Tibial artery (tissue), 4 donors: ENCODE results near the gene REEP1.

Experiments
- DNase-seq, 2 donors: peaks; one replicate each; pipeline ENCODE4 v3.0.0-alpha.2; 2019
- H3K27ac ChIP-seq, 2 donors: fragments of 200-600 bp; sonication (generic) in 1 of 2; 1 replicate in 1 of 2; 2 replicates in 1 of 2; pipeline ENCODE4 v1.5.1; 2018 to 2019; ENCODE audit warnings: mild to moderate bottlenecking in 1 of 2
- H3K27me3 ChIP-seq, 2 donors: fragments of 200-600 bp; sonication (generic) in 1 of 2; one replicate each; pipeline versions ENCODE4 v1.5.1 to v1.6.0; 2016 to 2019
- H3K36me3 ChIP-seq, 3 donors: fragments of 200-600 bp; sonication (generic) in 2 of 3; one replicate each; pipeline ENCODE4 v1.5.1; 2016 to 2019; ENCODE audit warnings: mild to moderate bottlenecking in 2 of 3
- H3K4me1 ChIP-seq, 4 donors: fragments of 200-600 bp; sonication (generic) in 2 of 4; 1 replicate in 3 of 4; 2 replicates in 1 of 4; pipeline ENCODE4 v1.5.1; 2016 to 2019
- H3K4me3 ChIP-seq, 2 donors: fragments of 200-600 bp; sonication (generic) in 1 of 2; 1 replicate in 1 of 2; 2 replicates in 1 of 2; pipeline ENCODE4 v1.5.1; 2018 to 2019; ENCODE audit warnings: mild to moderate bottlenecking in 2 of 2
- H3K9me3 ChIP-seq, 3 donors: fragments of 200-600 bp; sonication (generic) in 1 of 3; one replicate each; pipeline ENCODE4 v1.5.1; 2016 to 2019
- CTCF ChIP-seq, 2 experiments: fragments of 200-600 bp in 1 of 2; fragments of 450-650 bp in 1 of 2; IDR thresholded peaks; one replicate each; pipeline ENCODE4 v1.5.1; 2017 to 2019; ENCODE audit warnings: antibody characterized with exemption in 2 of 2, mild to moderate bottlenecking in 1 of 2, moderate library complexity in 1 of 2
- intact Hi-C: fragments of 100-400 bp; cut with DNase I; formaldehyde crosslinking; loops from one replicate; pipeline ENCODE4 v1.15.0; 2023; ENCODE audit warnings: low total_unique reads

The REEP1 gene

DNA sequence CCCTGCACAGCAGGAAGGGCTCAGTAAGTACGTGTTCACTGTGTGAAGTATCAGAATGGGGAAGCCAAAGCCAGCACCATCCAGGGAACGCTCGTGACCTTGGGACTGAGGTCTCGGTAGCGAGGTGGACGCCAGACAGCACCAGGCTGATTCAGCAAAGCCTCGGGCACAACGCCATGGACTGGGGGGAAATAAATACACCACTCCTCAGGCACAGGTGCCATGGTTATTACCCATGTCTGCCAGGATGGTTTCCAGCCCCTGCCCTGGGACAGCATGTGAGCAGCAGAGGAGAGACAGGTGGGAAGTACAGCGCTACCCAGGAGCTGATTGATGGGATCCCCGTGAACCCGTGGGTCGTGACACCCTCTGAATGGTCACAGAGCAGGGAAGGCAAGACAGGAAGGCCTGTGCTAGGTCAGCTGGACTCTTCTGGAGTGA lies 53.0 kb downstream of the REEP1 start:
- intact Hi-C loops, result no loop called here
- peak overlapping the region in 1 of 2 donors; percentile 53 for H3K27ac ChIP-seq
- peaks cover 0 to 52% (median 32%) of the 10 kb centered on the region in 4 donors for H3K4me1 ChIP-seq

GRCh38 chr2:86283411-86284030 lies 53.9 kb downstream of the REEP1 start:
- Histone ChIP-seq H3K36me3 (peaks cover 0 to under 1% (median 0%) of the 10 kb centered on the region in 3 donors), H3K9me3 (no peaks in the 10 kb centered on the region), H3K27me3 (no peaks in the 10 kb centered on the region), H3K27ac (peak overlapping the region; percentile 36 to 53), H3K4me3 (no peak overlapping the region), H3K4me1 (peaks cover 0 to 58% (median 34%) of the 10 kb centered on the region in 4 donors)
- no peak for DNase-seq
- intact Hi-C loops, result no loop called here
- TF ChIP-seq CTCF (IDR thresholded peaks at IDR 0.05), result no peak

More for the DNA sequence above, 53.0 kb downstream of the REEP1 start:
- no peaks in the 10 kb centered on the region for H3K9me3 ChIP-seq
- TF ChIP-seq CTCF (IDR thresholded peaks at IDR 0.05), result no peak
- no peaks in the 10 kb centered on the region for H3K36me3 ChIP-seq
- DNase-seq, result no peak
- no peak overlapping the region for H3K4me3 ChIP-seq
- H3K27me3 ChIP-seq, result no peaks in the 10 kb centered on the region

DNA sequence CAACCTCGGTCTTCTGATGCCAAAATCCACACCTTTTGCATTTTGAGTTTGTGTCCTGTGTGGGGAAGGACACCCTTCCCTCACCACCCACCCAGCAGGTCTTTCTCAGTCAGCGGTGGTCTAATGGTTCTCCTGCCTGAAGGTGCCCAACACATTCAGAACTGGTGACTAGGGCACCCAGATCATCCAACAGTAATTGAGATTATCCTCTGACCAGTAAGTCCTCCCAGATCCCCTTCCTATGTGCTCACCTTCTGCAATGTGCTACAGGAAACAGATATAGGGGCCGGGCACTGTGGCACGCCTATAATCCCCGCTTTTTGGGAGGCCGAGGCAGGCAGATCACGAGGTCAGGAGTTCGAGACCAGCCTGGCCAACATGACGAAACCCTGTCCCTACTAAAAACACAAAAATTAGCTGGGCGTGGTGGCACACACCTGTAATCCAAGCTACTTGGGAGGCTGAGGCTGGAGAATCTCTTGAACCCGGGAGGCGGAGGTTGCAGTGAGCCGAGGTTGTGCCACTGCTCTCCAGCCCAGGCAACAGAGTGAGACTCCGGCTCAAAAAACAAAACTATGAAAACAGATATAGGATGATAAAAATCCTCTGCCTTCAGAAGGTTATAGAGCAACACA lies 56.2 kb downstream of the REEP1 start:
- Histone ChIP-seq H3K36me3 (peaks cover 0 to 5% (median 0%) of the 10 kb centered on the region in 3 donors), H3K4me3 (no peak overlapping the region), H3K27ac (peak overlapping the region; percentile 56 to 64), H3K27me3 (no peaks in the 10 kb centered on the region), H3K9me3 (no peaks in the 10 kb centered on the region), H3K4me1 (peaks cover 0 to 58% (median 35%) of the 10 kb centered on the region in 4 donors)
- intact Hi-C loops, result no loop called here
- DNase-seq, result no peak
- TF ChIP-seq CTCF (IDR thresholded peaks at IDR 0.05), result no peak

- intact Hi-C loops, result no loop called here
- H3K36me3 ChIP-seq, result peaks cover 0 to 5% (median 0%) of the 10 kb centered on the region in 3 donors
- DNase-seq, result no peak
- peaks cover 0 to 58% (median 36%) of the 10 kb centered on the region in 4 donors for H3K4me1 ChIP-seq
- no peak overlapping the region for H3K4me3 ChIP-seq
- no peaks in the 10 kb centered on the region for H3K27me3 ChIP-seq
- peak overlapping the region; percentile 56 to 64 for H3K27ac ChIP-seq
- no peak for TF ChIP-seq CTCF (IDR thresholded peaks at IDR 0.05)
- H3K9me3 ChIP-seq, result no peaks in the 10 kb centered on the region
Measured at GRCh38 chr2:86280191-86280667, 57.2 kb downstream of the REEP1 start.

DNA sequence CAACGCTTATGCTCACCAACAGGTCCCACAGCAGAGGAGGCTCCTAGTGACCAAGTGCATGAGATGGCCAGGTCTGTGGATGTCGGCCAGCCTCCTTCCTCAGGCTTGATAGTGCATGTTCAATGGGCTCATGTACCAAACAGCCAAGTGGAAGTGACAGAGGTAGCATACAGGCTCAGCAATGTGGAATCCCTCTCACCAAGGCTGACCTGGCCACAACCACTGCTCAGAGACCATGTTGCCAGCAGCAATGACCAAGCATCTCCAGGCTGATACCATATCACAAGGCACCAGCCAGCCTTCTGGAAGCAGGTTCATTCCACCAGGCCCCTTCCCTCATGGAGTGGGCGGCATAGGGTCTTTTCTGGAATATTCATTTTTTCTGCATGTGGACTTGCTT lies 61.5 kb downstream of the REEP1 start:
- peaks cover 0 to 10% (median 9%) of the 10 kb centered on the region in 3 donors for H3K9me3 ChIP-seq
- intact Hi-C loops, result no loop called here
- no peak for TF ChIP-seq CTCF (IDR thresholded peaks at IDR 0.05)
- DNase-seq, result no peak
- peaks cover 0 to 34% (median 22%) of the 10 kb centered on the region in 4 donors for H3K4me1 ChIP-seq
- no peak overlapping the region for H3K27ac ChIP-seq
- peaks cover 6 to 11% (median 6%) of the 10 kb centered on the region in 3 donors for H3K36me3 ChIP-seq
- H3K27me3 ChIP-seq, result no peaks in the 10 kb centered on the region
- no peak overlapping the region for H3K4me3 ChIP-seq
